Measurements from ENCODE around the gene P3H1. TPM values are rescaled to one million over a fixed set of nuclear protein-coding genes. Genes with fewer than 3 reads are reported as not detected.

Gene P3H1
- total RNA-seq, 1 donor from 2014 or later = 221 TPM

GRCh38 chr1:42739753-42740700, 26.8 kb downstream of the P3H1 start, which contains the start of gene CLDN19:
Gene CLDN19, minus strand, starts transcription at chr1:42740236. Its CDS starts 173 bp downstream, at chr1:42740063.
- Mint-ChIP-seq H3K36me3 (ENCODE audit: unreplicated experiment) (no peaks in the 10 kb centered on the region), H3K4me3 (ENCODE audit: unreplicated experiment) (no peak within 1 kb of the TSS), H3K4me1 (ENCODE audit: unreplicated experiment) (peaks cover 21% of the 10 kb centered on the region), H3K9me3 (ENCODE audit: unreplicated experiment) (no peaks in the 10 kb centered on the region), H3K27ac (ENCODE audit: unreplicated experiment) (no peak within 1 kb of the TSS), H3K27me3 (ENCODE audit: unreplicated experiment) (no peaks in the 10 kb centered on the region)
- TF ChIP-seq, protein P1, sequence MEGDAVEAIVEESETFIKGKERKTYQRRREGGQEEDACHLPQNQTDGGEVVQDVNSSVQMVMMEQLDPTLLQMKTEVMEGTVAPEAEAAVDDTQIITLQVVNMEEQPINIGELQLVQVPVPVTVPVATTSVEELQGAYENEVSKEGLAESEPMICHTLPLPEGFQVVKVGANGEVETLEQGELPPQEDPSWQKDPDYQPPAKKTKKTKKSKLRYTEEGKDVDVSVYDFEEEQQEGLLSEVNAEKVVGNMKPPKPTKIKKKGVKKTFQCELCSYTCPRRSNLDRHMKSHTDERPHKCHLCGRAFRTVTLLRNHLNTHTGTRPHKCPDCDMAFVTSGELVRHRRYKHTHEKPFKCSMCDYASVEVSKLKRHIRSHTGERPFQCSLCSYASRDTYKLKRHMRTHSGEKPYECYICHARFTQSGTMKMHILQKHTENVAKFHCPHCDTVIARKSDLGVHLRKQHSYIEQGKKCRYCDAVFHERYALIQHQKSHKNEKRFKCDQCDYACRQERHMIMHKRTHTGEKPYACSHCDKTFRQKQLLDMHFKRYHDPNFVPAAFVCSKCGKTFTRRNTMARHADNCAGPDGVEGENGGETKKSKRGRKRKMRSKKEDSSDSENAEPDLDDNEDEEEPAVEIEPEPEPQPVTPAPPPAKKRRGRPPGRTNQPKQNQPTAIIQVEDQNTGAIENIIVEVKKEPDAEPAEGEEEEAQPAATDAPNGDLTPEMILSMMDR (IDR thresholded peaks at IDR 0.05) = no peak
- DNase-seq (ENCODE audit: extremely low spot score, unreplicated experiment) = no peak

DNA sequence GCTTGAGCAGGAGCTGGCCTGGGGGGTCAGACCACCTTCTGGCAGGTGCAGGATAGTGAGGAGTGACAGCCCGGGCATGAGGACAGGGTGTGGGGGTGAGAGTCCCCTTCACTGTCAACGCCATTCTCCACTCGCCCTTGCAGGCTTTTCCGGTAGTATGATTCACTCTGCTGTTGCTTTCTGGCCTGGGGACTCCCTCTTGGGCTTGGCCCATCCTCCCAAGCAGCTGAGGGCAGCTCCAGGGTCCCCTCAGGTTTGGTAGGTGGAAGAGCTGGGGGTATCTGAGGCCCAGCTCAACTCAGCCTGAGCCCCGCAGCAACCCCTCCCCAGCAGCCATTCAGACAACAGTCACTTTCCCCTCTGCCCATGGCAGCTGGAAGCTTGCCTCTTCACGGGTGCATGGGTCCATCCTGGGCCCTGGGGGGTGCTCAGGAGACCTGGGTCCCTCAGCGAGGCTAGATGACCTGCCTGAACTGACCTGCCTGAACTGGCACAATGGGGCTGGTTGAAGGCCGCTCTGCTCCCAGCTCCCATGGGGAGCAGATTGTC, 28.1 kb downstream of the P3H1 start:
- TF ChIP-seq, protein P1 (IDR thresholded peaks at IDR 0.05) = no peak
- Mint-ChIP-seq H3K9me3 (ENCODE audit: unreplicated experiment) (no peaks in the 10 kb centered on the region), H3K4me1 (ENCODE audit: unreplicated experiment) (peaks cover 16% of the 10 kb centered on the region), H3K27ac (ENCODE audit: unreplicated experiment) (no peak overlapping the region), H3K4me3 (ENCODE audit: unreplicated experiment) (no peak overlapping the region), H3K36me3 (ENCODE audit: unreplicated experiment) (no peaks in the 10 kb centered on the region), H3K27me3 (ENCODE audit: unreplicated experiment) (no peaks in the 10 kb centered on the region)
- no peak for DNase-seq (ENCODE audit: extremely low spot score, unreplicated experiment)

GRCh38 chr1:42737986-42738677, 28.7 kb downstream of the P3H1 start:
- H3K4me3 Mint-ChIP-seq (ENCODE audit: unreplicated experiment) = no peak overlapping the region
- no peaks in the 10 kb centered on the region for H3K9me3 Mint-ChIP-seq (ENCODE audit: unreplicated experiment)
- TF ChIP-seq, protein P1 (IDR thresholded peaks at IDR 0.05) = no peak

GRCh38 chr1:42737257-42737656, 29.6 kb downstream of the P3H1 start:
- H3K36me3 Mint-ChIP-seq (ENCODE audit: unreplicated experiment) = no peaks in the 10 kb centered on the region
- no peaks in the 10 kb centered on the region for H3K9me3 Mint-ChIP-seq (ENCODE audit: unreplicated experiment)
- H3K27ac Mint-ChIP-seq (ENCODE audit: unreplicated experiment) = no peak overlapping the region
- H3K27me3 Mint-ChIP-seq (ENCODE audit: unreplicated experiment) = no peaks in the 10 kb centered on the region
- TF ChIP-seq, protein P1 (IDR thresholded peaks at IDR 0.05) = peak; percentile 8
- H3K4me3 Mint-ChIP-seq (ENCODE audit: unreplicated experiment) = no peak overlapping the region
- H3K4me1 Mint-ChIP-seq (ENCODE audit: unreplicated experiment) = peaks cover 1% of the 10 kb centered on the region
- DNase-seq (ENCODE audit: extremely low spot score, unreplicated experiment) = no peak

More at GRCh38 chr1:42737986-42738677, 28.7 kb downstream of the P3H1 start:
- no peaks in the 10 kb centered on the region for H3K27me3 Mint-ChIP-seq (ENCODE audit: unreplicated experiment)
- DNase-seq (ENCODE audit: extremely low spot score, unreplicated experiment) = no peak
- H3K27ac Mint-ChIP-seq (ENCODE audit: unreplicated experiment) = no peak overlapping the region
- peaks cover 10% of the 10 kb centered on the region for H3K4me1 Mint-ChIP-seq (ENCODE audit: unreplicated experiment)
- no peaks in the 10 kb centered on the region for H3K36me3 Mint-ChIP-seq (ENCODE audit: unreplicated experiment)

Data from osteocyte (in vitro differentiated cells).